Measurements from ENCODE around the gene MRPL41.
"Not testable (repeated sequence)": the region's sequence is repeated elsewhere in the genome, so short reads cannot be mapped to it uniquely, and the experiment has no call there.

- not testable (repeated sequence) for TF ChIP-seq CTCF (conservative IDR thresholded peaks at IDR 0.05; ENCODE audit: low read depth, low read length); EZH2 (IDR thresholded peaks at IDR 0.05; ENCODE audit: borderline replicate concordance, low read depth, low read length, poor library complexity, severe bottlenecking)
Observed at GRCh38 chr9:137513801-137514570, 37.7 kb upstream of the MRPL41 start.

Data from A673 (cell line).